SK-N-MC (cell line): ENCODE measurements around the gene ZNF438.

ENCODE experiments used
- EZH2 ChIP-seq: fragments of 200-600 bp; sonication (generic); IDR thresholded peaks from one replicate; pipeline ENCODE4 v1.6.1; 2017; ENCODE audit warnings: antibody characterized with exemption
- FOXP2 ChIP-seq: optimal IDR thresholded peaks from 2 replicates; pipeline ENCODE3; 2011; ENCODE audit warnings: mild to moderate bottlenecking, moderate library complexity; ENCODE audit not compliant: insufficient read depth; ENCODE audit errors: extremely low read length, control extremely low read depth
- POLR2AphosphoS5 ChIP-seq: IDR thresholded peaks from 2 replicates; pipeline ENCODE4 v1.6.1; 2012; ENCODE audit warnings: mild to moderate bottlenecking, low read depth, low read length, borderline replicate concordance

DNA sequence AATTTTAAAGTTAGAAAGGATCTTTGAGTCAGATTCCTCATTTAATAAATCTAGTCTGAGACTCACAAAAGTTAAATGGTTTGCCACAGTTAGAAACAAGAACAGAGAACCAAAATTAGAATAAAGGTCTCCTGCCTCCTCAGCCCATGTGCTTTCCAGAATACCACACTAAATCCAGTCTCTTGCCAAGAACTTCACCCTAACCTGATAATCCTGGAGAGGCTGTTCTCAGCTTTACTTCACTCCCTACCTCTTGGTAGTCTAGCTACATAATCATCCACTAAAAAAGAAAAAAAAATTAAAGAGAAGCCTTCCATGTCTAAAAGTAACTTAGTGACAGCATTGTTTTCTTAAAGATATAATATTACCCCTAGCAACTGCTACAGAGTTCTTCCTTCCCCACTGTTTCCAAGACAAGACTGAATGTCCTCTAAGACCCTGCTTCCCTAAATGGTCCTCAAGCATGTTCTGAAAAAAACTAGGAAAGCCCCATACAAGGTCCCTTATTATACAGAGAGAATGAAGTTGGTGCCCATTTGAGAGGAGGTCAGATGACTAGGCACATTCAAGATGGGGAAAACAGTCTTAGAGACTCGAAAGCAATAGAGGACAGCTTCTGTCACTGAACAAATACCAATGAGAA is 56.8 kb downstream of the ZNF438 start:
- TF ChIP-seq POLR2AphosphoS5 (no peak), EZH2 (no peak), FOXP2 (no peak)
